GM13976 (cell line): ENCODE measurements around the gene SLC1A2.

Experiments used
- DNase-seq: peaks from one replicate; pipeline ENCODE4 v3.0.0; 2012; ENCODE audit warnings: low spot score
- in situ Hi-C: fragments of 300-500 bp; cut with MboI; formaldehyde crosslinking; loops from one replicate; pipeline ENCODE4 v1.12.0; 2022; ENCODE audit warnings: low sequenced_read_pairs, mixed read lengths, inconsistent platforms; ENCODE audit not compliant: unreplicated experiment
- TF ChIP-seq, protein P1 (sequence below): IDR thresholded peaks from 2 replicates; pipeline ENCODE4 v1.5.1; 2012; ENCODE audit warnings: borderline replicate concordance, mild to moderate bottlenecking; ENCODE audit not compliant: insufficient read depth; ENCODE audit errors: extremely low read depth, missing control alignments, control extremely low read depth

Gene SLC1A2

DNA sequence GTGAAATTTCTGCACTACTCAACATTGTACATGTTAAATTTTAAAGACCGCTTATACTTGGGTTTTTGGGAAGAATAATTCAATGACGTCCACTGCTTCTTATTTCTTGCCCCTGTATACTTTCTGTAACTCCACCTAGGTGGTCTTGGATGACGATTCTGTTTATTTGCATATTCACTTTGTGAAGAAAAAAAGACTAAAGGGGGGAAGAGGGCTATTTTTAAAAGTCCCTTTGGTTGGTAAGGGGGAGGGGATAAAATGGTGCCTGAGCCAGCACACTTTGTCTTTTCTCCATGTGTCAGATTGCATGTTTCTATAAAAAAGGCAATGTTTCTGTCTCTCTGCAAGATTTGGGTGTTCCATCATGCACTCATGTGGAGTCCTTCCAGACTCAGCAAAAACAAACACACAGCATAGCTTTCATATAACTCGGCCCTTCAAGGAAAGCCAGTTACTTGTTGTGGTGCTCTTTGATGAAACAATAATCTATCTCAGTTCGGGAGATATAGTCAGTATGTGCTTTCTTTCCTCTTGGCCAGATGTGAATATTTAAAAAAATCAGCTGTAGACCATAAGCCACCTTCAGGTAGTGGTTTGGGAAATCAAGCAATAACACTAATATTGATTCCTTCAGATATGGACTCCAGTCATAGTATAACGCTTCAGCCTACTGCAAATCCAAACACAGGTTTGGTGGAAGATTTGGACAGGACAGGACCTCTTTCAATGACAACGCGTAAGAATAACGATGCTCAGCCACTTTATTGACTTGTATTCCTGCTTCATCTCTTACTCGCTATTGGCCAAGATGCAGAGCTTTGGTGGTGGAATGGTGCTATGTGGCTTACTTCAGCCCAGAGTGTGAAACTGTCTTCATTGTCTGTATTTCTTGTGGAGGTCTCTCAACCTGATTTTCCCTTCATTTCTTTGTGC, 211.6 kb downstream of the SLC1A2 start:
- no peak for DNase-seq
- in situ Hi-C loops: no loop called here
- TF ChIP-seq, protein P1, sequence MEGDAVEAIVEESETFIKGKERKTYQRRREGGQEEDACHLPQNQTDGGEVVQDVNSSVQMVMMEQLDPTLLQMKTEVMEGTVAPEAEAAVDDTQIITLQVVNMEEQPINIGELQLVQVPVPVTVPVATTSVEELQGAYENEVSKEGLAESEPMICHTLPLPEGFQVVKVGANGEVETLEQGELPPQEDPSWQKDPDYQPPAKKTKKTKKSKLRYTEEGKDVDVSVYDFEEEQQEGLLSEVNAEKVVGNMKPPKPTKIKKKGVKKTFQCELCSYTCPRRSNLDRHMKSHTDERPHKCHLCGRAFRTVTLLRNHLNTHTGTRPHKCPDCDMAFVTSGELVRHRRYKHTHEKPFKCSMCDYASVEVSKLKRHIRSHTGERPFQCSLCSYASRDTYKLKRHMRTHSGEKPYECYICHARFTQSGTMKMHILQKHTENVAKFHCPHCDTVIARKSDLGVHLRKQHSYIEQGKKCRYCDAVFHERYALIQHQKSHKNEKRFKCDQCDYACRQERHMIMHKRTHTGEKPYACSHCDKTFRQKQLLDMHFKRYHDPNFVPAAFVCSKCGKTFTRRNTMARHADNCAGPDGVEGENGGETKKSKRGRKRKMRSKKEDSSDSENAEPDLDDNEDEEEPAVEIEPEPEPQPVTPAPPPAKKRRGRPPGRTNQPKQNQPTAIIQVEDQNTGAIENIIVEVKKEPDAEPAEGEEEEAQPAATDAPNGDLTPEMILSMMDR: no peak

DNA sequence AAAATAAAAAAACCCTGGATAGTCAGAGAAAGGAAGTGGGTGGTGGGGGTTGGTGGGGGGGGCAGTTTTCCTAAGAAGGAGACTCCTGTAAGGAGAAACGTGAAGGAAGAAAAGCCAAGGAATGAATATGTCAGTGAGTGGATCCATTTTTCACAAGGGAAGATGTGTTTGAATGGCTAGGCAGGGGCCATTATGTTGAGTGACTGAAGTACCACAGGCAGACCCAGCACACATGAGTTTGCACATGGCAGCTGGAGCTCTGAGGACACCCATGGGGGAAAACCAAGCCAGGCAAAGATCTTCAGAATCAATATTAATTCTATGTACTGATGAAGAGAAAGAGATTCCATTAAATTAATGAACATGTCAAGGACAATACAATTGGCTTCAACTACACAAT, 212.7 kb downstream of the SLC1A2 start:
- in situ Hi-C loops: no loop called here
- no peak for DNase-seq
- TF ChIP-seq, protein P1: no peak

DNA sequence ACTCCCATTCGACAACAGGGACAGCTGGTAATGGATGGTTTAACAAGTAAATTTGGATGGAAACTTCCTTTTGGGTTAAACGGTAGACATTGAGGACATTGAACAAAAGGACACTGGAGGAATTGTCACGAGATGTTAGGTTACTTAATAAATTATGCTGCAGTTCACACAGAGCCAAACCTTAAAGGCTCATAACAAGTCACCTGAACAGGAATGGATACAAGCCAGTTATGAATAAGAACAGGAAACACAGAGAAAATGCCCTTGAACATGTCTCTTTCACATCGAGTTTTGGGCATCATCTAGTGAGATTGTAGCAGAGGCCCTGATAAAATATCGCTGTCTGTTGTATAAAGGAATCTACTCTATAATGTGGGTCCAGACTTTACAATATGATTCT, 214.7 kb downstream of the SLC1A2 start:
- TF ChIP-seq, protein P1: no peak
- in situ Hi-C loops: no loop called here
- no peak for DNase-seq
